HL-60 (cell line): ENCODE data around the gene EGFL6.

Source experiments
- POLR2AphosphoS5 ChIP-seq: IDR thresholded peaks from 2 replicates; pipeline ENCODE4 v1.6.1; 2012; ENCODE audit warnings: low read depth
- TF ChIP-seq, protein P1 (sequence below): IDR thresholded peaks from one replicate; pipeline ENCODE4 v1.5.1; 2011; ENCODE audit warnings: low read length, control low read depth, inconsistent platforms; ENCODE audit not compliant: insufficient read depth

DNA sequence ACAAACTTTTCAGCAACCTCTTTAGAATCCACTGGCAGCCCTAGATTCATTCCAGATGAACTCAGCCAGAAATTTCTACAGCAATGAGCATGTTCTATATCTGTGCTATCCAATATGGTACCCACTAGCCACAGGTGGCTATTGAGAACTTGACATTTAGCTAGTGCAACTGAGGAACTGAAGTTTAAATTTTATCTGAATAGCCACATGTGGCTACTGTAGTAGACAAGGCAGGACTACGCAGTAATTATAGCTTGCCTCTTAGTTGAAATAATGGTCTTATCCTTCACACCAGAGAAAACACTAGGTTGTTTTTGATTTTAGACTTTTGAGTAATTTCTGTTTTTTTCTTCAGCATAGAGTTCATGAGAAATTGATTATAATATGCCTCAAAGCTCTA lies 80.9 kb downstream of the EGFL6 start:
- TF ChIP-seq, protein P1, sequence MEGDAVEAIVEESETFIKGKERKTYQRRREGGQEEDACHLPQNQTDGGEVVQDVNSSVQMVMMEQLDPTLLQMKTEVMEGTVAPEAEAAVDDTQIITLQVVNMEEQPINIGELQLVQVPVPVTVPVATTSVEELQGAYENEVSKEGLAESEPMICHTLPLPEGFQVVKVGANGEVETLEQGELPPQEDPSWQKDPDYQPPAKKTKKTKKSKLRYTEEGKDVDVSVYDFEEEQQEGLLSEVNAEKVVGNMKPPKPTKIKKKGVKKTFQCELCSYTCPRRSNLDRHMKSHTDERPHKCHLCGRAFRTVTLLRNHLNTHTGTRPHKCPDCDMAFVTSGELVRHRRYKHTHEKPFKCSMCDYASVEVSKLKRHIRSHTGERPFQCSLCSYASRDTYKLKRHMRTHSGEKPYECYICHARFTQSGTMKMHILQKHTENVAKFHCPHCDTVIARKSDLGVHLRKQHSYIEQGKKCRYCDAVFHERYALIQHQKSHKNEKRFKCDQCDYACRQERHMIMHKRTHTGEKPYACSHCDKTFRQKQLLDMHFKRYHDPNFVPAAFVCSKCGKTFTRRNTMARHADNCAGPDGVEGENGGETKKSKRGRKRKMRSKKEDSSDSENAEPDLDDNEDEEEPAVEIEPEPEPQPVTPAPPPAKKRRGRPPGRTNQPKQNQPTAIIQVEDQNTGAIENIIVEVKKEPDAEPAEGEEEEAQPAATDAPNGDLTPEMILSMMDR, result no peak
- TF ChIP-seq POLR2AphosphoS5, result no peak
